Transverse colon (tissue), 4 donors: ENCODE data around the gene PTPRD. TPM values are rescaled to one million over a fixed set of nuclear protein-coding genes. Genes with fewer than 3 reads are reported as not detected.

Experiments
- DNase-seq: peaks from one replicate; pipeline ENCODE4 v3.0.0-alpha.2; 2019
- H3K27ac ChIP-seq, 4 donors: fragments of 200-600 bp; sonication (generic); 2 replicates each; pipeline ENCODE4 v1.5.1; 2016 to 2018; ENCODE audit warnings: inconsistent platforms in 4 of 4
- H3K27me3 ChIP-seq: fragments of 200-600 bp; sonication (generic); 2 replicates; pipeline ENCODE4 v1.5.1; 2017; ENCODE audit warnings: inconsistent platforms
- H3K36me3 ChIP-seq, 4 donors: fragments of 200-600 bp; sonication (generic); 2 replicates each; pipeline ENCODE4 v1.5.1; 2017 to 2019; ENCODE audit warnings: inconsistent platforms in 4 of 4
- H3K4me1 ChIP-seq, 4 donors: fragments of 200-600 bp; sonication (generic); 2 replicates each; pipeline ENCODE4 v1.5.1; 2017 to 2020; ENCODE audit warnings: inconsistent platforms in 4 of 4
- H3K4me3 ChIP-seq, 4 donors: fragments of 200-600 bp; sonication (generic); 1 replicate in 1 of 4; 2 replicates in 3 of 4; pipeline versions ENCODE4 v1.5.1 to v1.6.1; 2017 to 2019; ENCODE audit warnings: inconsistent platforms in 4 of 4
- H3K9me3 ChIP-seq, 2 donors: fragments of 200-600 bp; sonication (generic); 2 replicates each; pipeline ENCODE4 v1.5.1; 2017 to 2019; ENCODE audit warnings: inconsistent platforms in 2 of 2
- EP300 ChIP-seq: sonication (generic); formaldehyde crosslinking; IDR thresholded peaks from one replicate; pipeline ENCODE4 v1.6.1; 2017; ENCODE audit warnings: antibody characterized with exemption, low read depth
- POLR2A ChIP-seq: fragments of 450-650 bp; IDR thresholded peaks from one replicate; pipeline ENCODE4 v1.6.1; 2016; ENCODE audit warnings: antibody characterized with exemption, mild to moderate bottlenecking, moderate library complexity
- POLR2AphosphoS5 ChIP-seq, 3 donors: sonication (generic); formaldehyde crosslinking; IDR thresholded peaks; one replicate each; pipeline ENCODE4 v1.6.1; 2016; ENCODE audit warnings: antibody characterized with exemption in 3 of 3
- WGBS, 2 donors: methylation state at CpG; one replicate each; pipeline ENCODE4 v1.1.5; 2018; ENCODE audit warnings: low coverage in 1 of 2; 5-methylcytosine and 5-hydroxymethylcytosine counted together
- in situ Hi-C, 4 donors: fragments of 200-750 bp; cut with MboI; loops; one replicate each; pipeline versions ENCODE4 v1.15.0 to v1.15.1; 2017; ENCODE audit warnings: low sequenced_read_pairs in 3 of 4, low pct_ligation_motif_present in 1 of 4, low pct_unique_long_range_greater_than_20kb in 1 of 4
- intact Hi-C: fragments of 100-400 bp; cut with DNase I; formaldehyde crosslinking; loops from one replicate; pipeline ENCODE4 v1.15.1; 2023; ENCODE audit warnings: low total_unique reads
- total RNA-seq, 4 donors: library from RNA; depleted of rRNA; stranded (reverse); fragments of >200 nt; gene quantifications; one replicate each; pipeline ENCODE4 v1.1.0, GENCODE V29; 2016
- TF ChIP-seq, protein P1 (sequence below), 5 experiments: fragments of 200-600 bp in 3 of 5; fragments of 450-650 bp in 2 of 5; sonication (generic) in 3 of 5; IDR thresholded peaks; 1 replicate in 2 of 5; 2 replicates in 3 of 5; pipeline ENCODE4 v1.5.1; 2016 to 2017; ENCODE audit warnings: antibody characterized with exemption in 5 of 5, inconsistent platforms in 3 of 5, mild to moderate bottlenecking in 2 of 5, moderate library complexity in 1 of 5

PTPRD gene
- total RNA-seq, 4 donors from 2014 or later, result 43.0 to 115 (median 79.1) TPM

DNA sequence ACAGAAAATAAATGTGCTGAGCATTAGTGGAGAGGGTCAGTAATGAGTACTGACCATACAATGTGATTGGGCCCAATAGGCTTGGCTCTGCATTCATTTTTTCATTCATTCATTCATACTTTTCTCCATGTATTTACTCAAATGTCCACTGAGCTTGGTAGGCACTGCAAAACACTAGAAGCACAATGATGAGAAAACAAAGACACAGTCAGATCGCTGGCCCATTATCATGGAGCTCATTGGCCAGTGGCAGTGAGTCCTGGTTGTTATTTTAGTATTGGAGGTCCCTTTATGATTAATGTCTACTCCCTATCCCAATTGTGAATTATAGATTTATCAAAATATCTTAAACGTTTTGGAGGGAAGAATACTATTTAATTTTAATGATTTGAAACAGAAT, 1733.5 kb downstream of the PTPRD start:
- in situ Hi-C loops, result loop anchor here in 1 of 4 donors (25.0 kb wide), 1 partner anchor 1317 kb away; no protein-coding TSS in a partner anchor
- WGBS, 2 donors, result 56 to 88% methylated on average over 1 to 2 of the region's 2 CpGs
- no peak for DNase-seq

DNA sequence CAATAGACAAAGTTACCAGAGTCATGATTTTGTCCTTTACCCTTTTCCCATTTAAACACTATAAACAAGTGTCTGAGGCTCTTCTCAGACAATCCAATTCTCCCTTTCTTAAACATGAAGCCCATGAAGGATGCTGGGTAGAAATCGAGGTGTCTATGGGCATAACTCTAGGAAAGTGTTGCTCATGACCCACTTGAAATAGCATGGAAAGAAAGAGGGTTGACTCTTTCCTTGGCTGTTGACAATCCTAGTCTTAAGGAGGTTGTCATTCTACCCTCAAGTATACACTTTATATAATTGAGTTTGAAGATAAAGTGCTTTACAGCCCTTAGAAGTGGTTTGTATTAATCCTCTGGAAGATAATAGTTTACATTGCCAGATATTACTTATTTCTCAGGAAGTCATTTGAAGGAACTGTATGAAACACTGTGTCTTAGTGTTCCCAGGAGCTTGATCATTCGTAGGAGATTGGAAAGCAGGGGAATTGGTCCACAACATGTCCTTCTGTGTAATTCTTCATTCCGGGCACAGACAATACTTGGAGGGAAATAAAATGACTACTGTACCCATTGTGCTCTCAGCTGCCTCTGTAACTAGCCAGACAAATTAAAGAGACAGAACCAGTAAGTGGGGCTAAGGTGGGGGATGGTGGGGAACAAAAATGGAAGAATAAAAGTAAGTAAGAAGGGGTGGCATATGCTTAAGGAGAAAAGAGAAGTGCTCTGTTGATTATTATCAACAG, 1734.9 kb downstream of the PTPRD start:
- in situ Hi-C loops (loop anchor here in 1 of 4 donors (25.0 kb wide), 1 partner anchor 1316 kb away; no protein-coding TSS in a partner anchor), intact Hi-C loops (no loop called here)
- Histone ChIP-seq H3K27me3 (no peaks in the 10 kb centered on the region), H3K36me3 (no peaks in the 10 kb centered on the region), H3K27ac (no peak overlapping the region), H3K9me3 (no peaks in the 10 kb centered on the region), H3K4me1 (peaks cover 3 to 25% (median 7%) of the 10 kb centered on the region in 4 donors), H3K4me3 (no peak overlapping the region)
- no peak for DNase-seq
- TF ChIP-seq EP300 (no peak), POLR2AphosphoS5 (IDR thresholded peaks at IDR 0.05) (no peak), POLR2A (no peak)
- TF ChIP-seq, protein P1, sequence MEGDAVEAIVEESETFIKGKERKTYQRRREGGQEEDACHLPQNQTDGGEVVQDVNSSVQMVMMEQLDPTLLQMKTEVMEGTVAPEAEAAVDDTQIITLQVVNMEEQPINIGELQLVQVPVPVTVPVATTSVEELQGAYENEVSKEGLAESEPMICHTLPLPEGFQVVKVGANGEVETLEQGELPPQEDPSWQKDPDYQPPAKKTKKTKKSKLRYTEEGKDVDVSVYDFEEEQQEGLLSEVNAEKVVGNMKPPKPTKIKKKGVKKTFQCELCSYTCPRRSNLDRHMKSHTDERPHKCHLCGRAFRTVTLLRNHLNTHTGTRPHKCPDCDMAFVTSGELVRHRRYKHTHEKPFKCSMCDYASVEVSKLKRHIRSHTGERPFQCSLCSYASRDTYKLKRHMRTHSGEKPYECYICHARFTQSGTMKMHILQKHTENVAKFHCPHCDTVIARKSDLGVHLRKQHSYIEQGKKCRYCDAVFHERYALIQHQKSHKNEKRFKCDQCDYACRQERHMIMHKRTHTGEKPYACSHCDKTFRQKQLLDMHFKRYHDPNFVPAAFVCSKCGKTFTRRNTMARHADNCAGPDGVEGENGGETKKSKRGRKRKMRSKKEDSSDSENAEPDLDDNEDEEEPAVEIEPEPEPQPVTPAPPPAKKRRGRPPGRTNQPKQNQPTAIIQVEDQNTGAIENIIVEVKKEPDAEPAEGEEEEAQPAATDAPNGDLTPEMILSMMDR (IDR thresholded peaks at IDR 0.05), result no peak
- 46 to 52% methylated on average over 2 to 3 of the region's 3 CpGs for WGBS, 2 donors

More for the DNA sequence above, 1733.5 kb downstream of the PTPRD start:
- no peaks in the 10 kb centered on the region for H3K36me3 ChIP-seq
- intact Hi-C loops, result no loop called here
- no peaks in the 10 kb centered on the region for H3K9me3 ChIP-seq
- H3K27me3 ChIP-seq, result no peaks in the 10 kb centered on the region
- H3K4me1 ChIP-seq, result peaks cover 3 to 32% (median 11%) of the 10 kb centered on the region in 4 donors
- TF ChIP-seq, protein P1 (IDR thresholded peaks at IDR 0.05), result no peak
- TF ChIP-seq EP300 (no peak), POLR2A (no peak), POLR2AphosphoS5 (IDR thresholded peaks at IDR 0.05) (no peak)
- H3K27ac ChIP-seq, result peak overlapping the region in 1 of 4 donors; percentile 59
- no peak overlapping the region for H3K4me3 ChIP-seq

DNA sequence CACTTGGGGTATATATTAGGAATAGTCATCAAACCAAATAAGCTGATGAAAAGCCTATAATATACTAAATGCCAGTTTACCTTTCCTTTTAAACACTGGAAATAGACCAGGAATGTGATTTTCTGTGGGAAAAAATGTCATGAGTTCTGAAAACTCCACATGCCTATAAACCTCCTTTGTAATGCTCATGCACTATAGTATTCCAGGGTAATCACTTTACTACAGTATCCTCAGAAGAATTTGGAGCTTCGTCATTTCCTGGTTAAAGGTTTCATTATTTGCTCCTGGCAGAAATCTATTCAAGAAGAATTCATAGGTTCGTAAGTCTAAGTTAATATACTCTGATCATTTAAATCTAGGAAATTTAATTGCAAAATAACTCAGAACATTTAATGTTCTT, 1736.5 kb downstream of the PTPRD start:
- WGBS, 2 donors, result 46 to 58% methylated on average over 2 of the region's 2 CpGs
- in situ Hi-C loops, result loop anchor here in 1 of 4 donors (25.0 kb wide), 1 partner anchor 1314 kb away; no protein-coding TSS in a partner anchor

DNA sequence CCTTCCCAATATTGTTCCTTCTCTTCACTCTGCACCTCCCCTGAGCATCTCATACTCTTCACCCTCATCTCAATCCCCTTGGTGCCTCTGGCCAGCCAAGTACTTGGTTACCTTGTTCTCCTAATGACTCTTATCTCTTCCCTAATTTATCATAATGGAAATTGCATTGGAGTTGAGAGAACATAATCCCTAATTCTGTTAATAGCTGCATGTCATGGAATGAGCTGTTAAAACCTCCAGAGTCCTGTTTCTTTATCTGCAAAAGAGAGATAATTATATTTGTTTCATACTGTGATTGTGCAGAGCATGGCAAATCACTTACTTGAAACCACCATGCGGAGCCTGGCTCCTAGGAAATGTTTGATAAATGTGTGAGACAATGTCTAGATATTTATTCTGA, 1738.3 kb downstream of the PTPRD start:
- Histone ChIP-seq H3K4me3 (no peak overlapping the region), H3K9me3 (no peaks in the 10 kb centered on the region), H3K36me3 (no peaks in the 10 kb centered on the region), H3K4me1 (peaks cover 0 to 19% (median 2%) of the 10 kb centered on the region in 4 donors), H3K27ac (no peak overlapping the region), H3K27me3 (no peaks in the 10 kb centered on the region)
- WGBS, 2 donors, result 83 to 89% methylated on average over 1 of the region's 1 CpG
- DNase-seq, result no peak
- in situ Hi-C loops (no loop called here), intact Hi-C loops (no loop called here)
- TF ChIP-seq POLR2AphosphoS5 (IDR thresholded peaks at IDR 0.05), result no peak

More for the DNA sequence above, 1736.5 kb downstream of the PTPRD start:
- no peaks in the 10 kb centered on the region for H3K9me3 ChIP-seq
- peaks cover 0 to 25% (median 6%) of the 10 kb centered on the region in 4 donors for H3K4me1 ChIP-seq
- intact Hi-C loops, result no loop called here
- TF ChIP-seq POLR2A (no peak), POLR2AphosphoS5 (IDR thresholded peaks at IDR 0.05) (no peak), EP300 (no peak)
- TF ChIP-seq, protein P1 (IDR thresholded peaks at IDR 0.05), result no peak
- H3K4me3 ChIP-seq, result no peak overlapping the region
- no peaks in the 10 kb centered on the region for H3K27me3 ChIP-seq
- H3K27ac ChIP-seq, result no peak overlapping the region
- H3K36me3 ChIP-seq, result no peaks in the 10 kb centered on the region
- no peak for DNase-seq
